Stimulated activated CD4-positive, alpha-beta T cell treated with anti-CD3 and anti-CD28 coated beads, Interleukin-1b, Interleukin-23, amount 100 ng/mL, for 1 hour (primary cell): ENCODE results near the gene LUM.

Experiments
- DNase-seq, 2 donors: peaks; one replicate each; pipeline ENCODE4 v3.0.0-alpha.2; 2020; ENCODE audit warnings: low read depth in 2 of 2

Gene LUM

GRCh38 chr12:91074154-91074709, 37.1 kb downstream of the LUM start:
- DNase-seq, result no peak

- no peak for DNase-seq
These were observed 37.9 kb downstream of the LUM start for GRCh38 chr12:91073426-91073825.

- DNase-seq, result no peak
These were observed 38.4 kb downstream of the LUM start for GRCh38 chr12:91072931-91073330.

- no peak for DNase-seq
These were observed 40.4 kb downstream of the LUM start for GRCh38 chr12:91070936-91071335.

GRCh38 chr12:91065396-91065795, 45.9 kb downstream of the LUM start:
- no peak for DNase-seq

- DNase-seq, result no peak
These were observed 46.7 kb downstream of the LUM start for GRCh38 chr12:91064640-91065039.

- no peak for DNase-seq
These were observed 50.2 kb downstream of the LUM start for GRCh38 chr12:91061091-91061490.

- no peak for DNase-seq
These were observed 52.1 kb downstream of the LUM start for GRCh38 chr12:91059211-91059610.

GRCh38 chr12:91058786-91059185, 52.5 kb downstream of the LUM start:
- DNase-seq, result no peak

- no peak for DNase-seq
These were observed 53.7 kb downstream of the LUM start, which contains the start of gene KERA for GRCh38 chr12:91057368-91058165. TSS of gene KERA (minus strand) at chr12:91058024. CDS start at chr12:91056281, 1,743 bp downstream.

GRCh38 chr12:91056488-91056887, 54.8 kb downstream of the LUM start:
- no peak for DNase-seq

- no peak for DNase-seq
These were observed 55.3 kb downstream of the LUM start for GRCh38 chr12:91055976-91056375.

- DNase-seq, result no peak
These were observed 57.2 kb downstream of the LUM start for GRCh38 chr12:91053951-91054715.
